Measurements from ENCODE around the gene FOXC2. TPM values are rescaled to one million over a fixed set of nuclear protein-coding genes. Genes with fewer than 3 reads are reported as not detected.

FOXC2 gene
- total RNA-seq, 1 experiment from 2014 or later = 14.9 TPM

DNA sequence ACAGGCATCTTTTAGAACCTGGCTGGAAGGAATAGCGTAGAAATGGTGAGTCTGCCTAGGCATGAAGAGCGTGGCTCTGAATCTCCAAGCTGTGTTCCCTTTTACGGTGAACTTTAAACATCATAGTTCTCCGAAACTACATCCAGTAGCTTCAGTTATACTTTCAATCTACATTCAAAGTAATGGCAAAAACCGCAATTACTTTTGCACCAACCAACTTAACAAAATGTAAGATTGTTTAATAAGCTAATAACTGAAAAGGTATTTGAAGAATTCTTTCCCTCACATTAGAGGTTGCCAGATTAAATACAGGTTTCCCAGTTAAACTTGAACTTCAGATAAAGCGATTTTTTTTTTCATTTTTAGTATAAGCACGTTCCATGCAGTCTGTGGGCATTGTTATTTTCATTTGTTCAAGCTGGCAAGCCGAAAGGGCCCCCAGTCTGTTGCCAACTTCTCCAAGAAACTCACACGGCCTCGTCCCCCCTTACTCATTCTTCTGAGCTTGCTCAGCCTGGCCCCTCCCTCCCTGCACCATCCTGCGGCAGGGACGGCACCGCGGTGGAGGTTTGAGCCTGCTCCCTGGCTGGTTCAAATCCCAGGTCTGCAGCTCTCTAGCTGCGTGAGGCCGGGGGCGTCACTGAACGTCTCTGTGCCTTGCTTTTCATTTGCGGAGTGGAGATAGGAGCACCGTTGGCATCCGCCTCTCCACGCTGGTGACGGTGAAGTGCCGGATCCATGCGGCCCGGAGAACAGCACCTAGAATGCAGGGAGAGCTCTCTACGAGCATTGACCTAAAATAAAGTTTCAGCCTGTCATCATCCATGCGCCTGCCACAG is 8.1 kb upstream of the FOXC2 start:
- POLR2A ChIA-PET = interaction anchor here (0.6 kb wide), 1 partner anchor 700 kb away, joined by 3 read pairs; no protein-coding TSS in a partner anchor
- TF ChIP-seq POLR2AphosphoS5 (IDR thresholded peaks at IDR 0.05; ENCODE audit: low read depth, low read length) = no peak
- TF ChIP-seq, protein P1, sequence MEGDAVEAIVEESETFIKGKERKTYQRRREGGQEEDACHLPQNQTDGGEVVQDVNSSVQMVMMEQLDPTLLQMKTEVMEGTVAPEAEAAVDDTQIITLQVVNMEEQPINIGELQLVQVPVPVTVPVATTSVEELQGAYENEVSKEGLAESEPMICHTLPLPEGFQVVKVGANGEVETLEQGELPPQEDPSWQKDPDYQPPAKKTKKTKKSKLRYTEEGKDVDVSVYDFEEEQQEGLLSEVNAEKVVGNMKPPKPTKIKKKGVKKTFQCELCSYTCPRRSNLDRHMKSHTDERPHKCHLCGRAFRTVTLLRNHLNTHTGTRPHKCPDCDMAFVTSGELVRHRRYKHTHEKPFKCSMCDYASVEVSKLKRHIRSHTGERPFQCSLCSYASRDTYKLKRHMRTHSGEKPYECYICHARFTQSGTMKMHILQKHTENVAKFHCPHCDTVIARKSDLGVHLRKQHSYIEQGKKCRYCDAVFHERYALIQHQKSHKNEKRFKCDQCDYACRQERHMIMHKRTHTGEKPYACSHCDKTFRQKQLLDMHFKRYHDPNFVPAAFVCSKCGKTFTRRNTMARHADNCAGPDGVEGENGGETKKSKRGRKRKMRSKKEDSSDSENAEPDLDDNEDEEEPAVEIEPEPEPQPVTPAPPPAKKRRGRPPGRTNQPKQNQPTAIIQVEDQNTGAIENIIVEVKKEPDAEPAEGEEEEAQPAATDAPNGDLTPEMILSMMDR (IDR thresholded peaks at IDR 0.05) = no peak
- TF ChIP-seq SIN3A (IDR thresholded peaks at IDR 0.05; ENCODE audit: borderline replicate concordance, insufficient read depth, low read depth, low read length) = no peak
- TF ChIP-seq, protein P2, sequence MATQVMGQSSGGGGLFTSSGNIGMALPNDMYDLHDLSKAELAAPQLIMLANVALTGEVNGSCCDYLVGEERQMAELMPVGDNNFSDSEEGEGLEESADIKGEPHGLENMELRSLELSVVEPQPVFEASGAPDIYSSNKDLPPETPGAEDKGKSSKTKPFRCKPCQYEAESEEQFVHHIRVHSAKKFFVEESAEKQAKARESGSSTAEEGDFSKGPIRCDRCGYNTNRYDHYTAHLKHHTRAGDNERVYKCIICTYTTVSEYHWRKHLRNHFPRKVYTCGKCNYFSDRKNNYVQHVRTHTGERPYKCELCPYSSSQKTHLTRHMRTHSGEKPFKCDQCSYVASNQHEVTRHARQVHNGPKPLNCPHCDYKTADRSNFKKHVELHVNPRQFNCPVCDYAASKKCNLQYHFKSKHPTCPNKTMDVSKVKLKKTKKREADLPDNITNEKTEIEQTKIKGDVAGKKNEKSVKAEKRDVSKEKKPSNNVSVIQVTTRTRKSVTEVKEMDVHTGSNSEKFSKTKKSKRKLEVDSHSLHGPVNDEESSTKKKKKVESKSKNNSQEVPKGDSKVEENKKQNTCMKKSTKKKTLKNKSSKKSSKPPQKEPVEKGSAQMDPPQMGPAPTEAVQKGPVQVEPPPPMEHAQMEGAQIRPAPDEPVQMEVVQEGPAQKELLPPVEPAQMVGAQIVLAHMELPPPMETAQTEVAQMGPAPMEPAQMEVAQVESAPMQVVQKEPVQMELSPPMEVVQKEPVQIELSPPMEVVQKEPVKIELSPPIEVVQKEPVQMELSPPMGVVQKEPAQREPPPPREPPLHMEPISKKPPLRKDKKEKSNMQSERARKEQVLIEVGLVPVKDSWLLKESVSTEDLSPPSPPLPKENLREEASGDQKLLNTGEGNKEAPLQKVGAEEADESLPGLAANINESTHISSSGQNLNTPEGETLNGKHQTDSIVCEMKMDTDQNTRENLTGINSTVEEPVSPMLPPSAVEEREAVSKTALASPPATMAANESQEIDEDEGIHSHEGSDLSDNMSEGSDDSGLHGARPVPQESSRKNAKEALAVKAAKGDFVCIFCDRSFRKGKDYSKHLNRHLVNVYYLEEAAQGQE (IDR thresholded peaks at IDR 0.05; ENCODE audit: insufficient read depth in 1 of 2, low read depth in 2 of 2, low read length in 1 of 2) = no peak
- TF ChIP-seq TCF7L2 (IDR thresholded peaks at IDR 0.05; ENCODE audit: low read depth, low read length) = no peak
- in situ Hi-C loops (cut with HindIII; ENCODE audit: low pct_unique_long_range_greater_than_20kb, low sequenced_read_pairs) = no loop called here

DNA sequence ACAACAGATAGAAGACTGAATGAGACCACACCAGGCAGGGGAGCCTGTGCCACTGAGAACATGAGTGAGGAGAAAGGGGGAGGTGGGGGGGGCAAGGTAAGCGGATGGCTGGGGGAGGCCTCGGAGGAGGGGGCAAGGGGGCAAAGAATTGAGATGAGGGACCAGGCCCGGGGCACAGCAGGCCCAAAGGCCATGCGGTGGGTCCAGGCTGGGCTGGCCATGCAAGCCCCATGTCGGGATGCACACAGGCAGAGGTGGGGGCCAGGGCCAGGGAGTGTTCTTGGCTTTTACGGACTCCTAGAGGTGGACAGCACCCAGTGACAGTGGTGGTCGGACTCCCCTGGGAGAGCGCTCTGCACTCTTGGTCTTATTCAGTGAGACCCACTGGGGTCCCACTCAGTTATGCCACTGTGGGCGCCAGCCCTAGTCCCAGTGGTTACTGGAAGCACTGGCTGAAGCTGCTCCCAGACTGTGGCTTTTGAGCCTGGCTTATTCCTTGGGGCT is 6.8 kb upstream of the FOXC2 start:
- ATAC-seq (no peak), DNase-seq (ENCODE audit: low read depth, low spot score) (no peak)
- intact Hi-C loops (cut with micrococcal nuclease; ENCODE audit: unreplicated experiment) = loop anchor here (5.0 kb wide), 1 partner anchor 717 kb away; no protein-coding TSS in a partner anchor
- in situ Hi-C loops (cut with HindIII; ENCODE audit: low pct_unique_long_range_greater_than_20kb, low sequenced_read_pairs) = no loop called here
- Histone ChIP-seq H3K36me3 (ENCODE audit: control insufficient read depth, insufficient read depth, low read length) (no peaks in the 10 kb centered on the region; the same call in 1 of the 2 replicates), H3K27me3 (ENCODE audit: control insufficient read depth, insufficient read depth, low read length) (no peaks in the 10 kb centered on the region), H3K9me3 (ENCODE audit: control insufficient read depth, insufficient read depth, low read depth, low read length) (no peaks in the 10 kb centered on the region), H3K27ac (ENCODE audit: low read length) (no peak overlapping the region), H3K4me3 (ENCODE audit: low read depth in 2 of 2, low read length in 2 of 2) (no peak overlapping the region), H3K4me1 (ENCODE audit: control insufficient read depth, insufficient read depth, low read length) (peaks cover 20% of the 10 kb centered on the region)
- ChIA-PET POLR2A (interaction anchor here (0.6 kb wide), 1 partner anchor 428 kb away, joined by 5 read pairs; no protein-coding TSS in a partner anchor), CTCF (no interaction called here)
- BruUV-seq (replicated peaks) = no TSS peak
- TF ChIP-seq TCF7L2 (IDR thresholded peaks at IDR 0.05; ENCODE audit: low read depth, low read length) = no peak

More for the DNA sequence above, 8.1 kb upstream of the FOXC2 start:
- intact Hi-C loops (cut with micrococcal nuclease; ENCODE audit: unreplicated experiment) = no loop called here
- no TSS peak for BruUV-seq (replicated peaks)
- Histone ChIP-seq H3K36me3 (ENCODE audit: control insufficient read depth, insufficient read depth, low read length) (peaks cover 5% of the 10 kb centered on the region; the same call in 1 of the 2 replicates), H3K27ac (ENCODE audit: low read length) (no peak overlapping the region), H3K27me3 (ENCODE audit: control insufficient read depth, insufficient read depth, low read length) (no peaks in the 10 kb centered on the region), H3K4me1 (ENCODE audit: control insufficient read depth, insufficient read depth, low read length) (peaks cover 11% of the 10 kb centered on the region), H3K4me3 (ENCODE audit: low read depth in 2 of 2, low read length in 2 of 2) (no peak overlapping the region), H3K9me3 (ENCODE audit: control insufficient read depth, insufficient read depth, low read depth, low read length) (no peaks in the 10 kb centered on the region)
- ATAC-seq (no peak), DNase-seq (ENCODE audit: low read depth, low spot score) (no peak)
- CTCF ChIA-PET = interaction anchor here (0.6 kb wide), 1 partner anchor 729 kb away, joined by 8 read pairs; no protein-coding TSS in a partner anchor

Data from Panc1 (cell line).